Bronchial epithelial cell (primary cell): ENCODE results near the gene ATRNL1. TPM values are rescaled to one million over a fixed set of nuclear protein-coding genes. Genes with fewer than 3 reads are reported as not detected.

Experiments
- DNase-seq: peaks from one replicate; pipeline ENCODE4 v3.0.0-alpha.2; 2010; ENCODE audit warnings: low read depth
- FAIRE-seq: peaks from 2 replicates; lab custom pipeline; 2011; peaks lifted over from hg19 to GRCh38; lab: Jason Lieb, UNC
- H3K27me3 ChIP-seq: 2 replicates; pipeline ENCODE4 v1.5.1; 2011; ENCODE audit warnings: low read length; ENCODE audit not compliant: control insufficient read depth, insufficient read depth
- H3K36me3 ChIP-seq: 2 replicates; pipeline ENCODE4 v1.5.1; 2011; ENCODE audit warnings: low read length; ENCODE audit not compliant: control insufficient read depth, insufficient read depth
- H3K4me3 ChIP-seq: 2 replicates; pipeline ENCODE4 v1.5.1; 2011; ENCODE audit warnings: mild to moderate bottlenecking, low read depth, low read length, control low read depth
- CTCF ChIP-seq: IDR thresholded peaks from 2 replicates; pipeline ENCODE4 v1.5.1; 2011; ENCODE audit warnings: mild to moderate bottlenecking, moderate library complexity, low read length, control low read depth, inconsistent platforms; ENCODE audit not compliant: insufficient read depth, severe bottlenecking
- total RNA-seq: library from RNA; depleted of rRNA; stranded (reverse); fragments of >200 nt; gene quantifications from 2 replicates; pipeline ENCODE4 v1.2.1, GENCODE V29; 2014

Gene ATRNL1
- total RNA-seq, 1 donor from 2014 or later: 0.53 TPM

GRCh38 chr10:115073796-115074195, 19.4 kb upstream of the ATRNL1 start:
- H3K36me3 ChIP-seq: no peaks in the 10 kb centered on the region
- FAIRE-seq (no peak), DNase-seq (no peak)
- H3K4me3 ChIP-seq: no peak overlapping the region
- no peaks in the 10 kb centered on the region for H3K27me3 ChIP-seq
- TF ChIP-seq CTCF: no peak

- no peaks in the 10 kb centered on the region for H3K27me3 ChIP-seq
- DNase-seq (peak; percentile 9), FAIRE-seq (no peak)
- no peak overlapping the region for H3K4me3 ChIP-seq
- TF ChIP-seq CTCF: no peak
- H3K36me3 ChIP-seq: no peaks in the 10 kb centered on the region
These were observed 10.7 kb upstream of the ATRNL1 start for GRCh38 chr10:115082506-115082905.

DNA sequence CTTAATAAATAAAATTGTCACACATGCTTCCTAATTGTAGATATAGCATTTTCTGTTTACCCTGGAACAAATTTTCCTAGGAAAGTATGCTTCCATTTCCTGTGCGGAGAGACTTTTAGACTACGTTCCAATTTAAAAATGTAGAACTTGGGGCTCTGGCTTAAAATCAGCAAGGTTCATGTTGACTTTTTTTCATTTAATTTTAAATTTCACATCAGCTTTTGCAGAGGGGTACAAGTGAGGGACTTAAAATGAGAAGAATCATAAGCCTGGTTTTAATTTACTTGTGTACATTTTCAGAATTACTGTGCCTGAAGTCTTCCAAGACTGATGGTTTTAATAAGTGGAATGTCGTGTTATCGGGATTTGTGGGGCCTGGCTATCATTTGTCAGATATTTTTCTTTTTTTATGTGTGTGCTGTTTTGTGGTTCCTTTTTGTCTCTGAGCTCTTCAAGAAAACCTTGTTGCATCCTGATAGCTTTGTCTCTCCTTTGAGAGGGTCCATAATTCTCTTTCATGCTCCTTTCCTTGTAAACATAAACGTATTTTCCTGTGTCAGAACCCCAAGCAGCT, 8.8 kb upstream of the ATRNL1 start:
- TF ChIP-seq CTCF: no peak
- FAIRE-seq (no peak), DNase-seq (no peak)
- H3K4me3 ChIP-seq: no peak overlapping the region
- H3K27me3 ChIP-seq: no peaks in the 10 kb centered on the region
- no peaks in the 10 kb centered on the region for H3K36me3 ChIP-seq

DNA sequence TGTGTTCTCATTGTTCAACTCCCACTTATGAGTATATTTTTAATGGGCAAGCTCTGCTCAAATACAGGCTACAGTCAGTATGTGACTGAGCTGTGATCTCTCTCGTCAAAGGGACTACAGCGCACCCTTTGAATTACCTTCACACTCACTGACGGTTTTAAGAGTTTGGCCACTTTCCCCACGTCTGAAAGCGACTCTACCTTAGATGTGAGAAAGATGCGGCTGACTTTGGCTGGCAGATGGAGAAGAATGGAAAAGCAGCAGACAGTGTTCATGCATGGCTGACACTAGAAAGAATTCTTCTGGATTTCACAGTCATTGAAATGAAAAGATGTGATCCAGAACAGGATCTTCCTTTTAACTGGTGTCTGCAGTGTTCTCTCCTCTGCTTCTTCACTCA, 2.0 kb upstream of the ATRNL1 start:
- DNase-seq: no peak
- FAIRE-seq: no peak
- TF ChIP-seq CTCF: no peak
- Histone ChIP-seq H3K36me3 (no peaks in the 10 kb centered on the region), H3K4me3 (no peak overlapping the region), H3K27me3 (peaks cover 18% of the 10 kb centered on the region)

DNA sequence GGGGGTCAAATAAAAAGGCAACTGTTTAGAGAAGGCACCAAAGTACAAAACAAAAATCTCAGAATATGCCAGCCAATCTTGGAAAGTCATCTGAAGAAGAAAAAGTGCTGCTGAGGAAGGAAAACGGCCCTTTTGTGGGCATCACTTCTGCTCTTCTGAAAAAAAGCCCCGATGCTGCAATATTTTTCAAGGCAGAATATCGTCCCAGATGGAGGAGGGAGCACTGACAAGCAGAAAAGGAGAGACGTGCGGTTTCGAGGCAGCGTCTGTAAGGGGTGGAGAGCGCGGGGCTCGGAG, 959 bp upstream of the ATRNL1 start:
- FAIRE-seq (no peak), DNase-seq (no peak)
- TF ChIP-seq CTCF: no peak
- H3K4me3 ChIP-seq: no peak overlapping the region
- no peaks in the 10 kb centered on the region for H3K36me3 ChIP-seq
- H3K27me3 ChIP-seq: peaks cover 18% of the 10 kb centered on the region
